Measurements from ENCODE around the gene FLG. TPM values are rescaled to one million over a fixed set of nuclear protein-coding genes. Genes with fewer than 3 reads are reported as not detected.
"Not testable (repeated sequence)": the region's sequence is repeated elsewhere in the genome, so short reads cannot be mapped to it uniquely, and the experiment has no call there.

The FLG gene
- total RNA-seq, 1 donor from 2014 or later: not detected

GRCh38 chr1:152343006-152343405, 18.0 kb upstream of the FLG start:
- Mint-ChIP-seq H3K27ac (ENCODE audit: unreplicated experiment) (no peak overlapping the region), H3K36me3 (ENCODE audit: low read depth) (no peaks in the 10 kb centered on the region), H3K4me1 (ENCODE audit: low read depth) (no peaks in the 10 kb centered on the region), H3K9me3 (ENCODE audit: low read depth) (no peaks in the 10 kb centered on the region), H3K4me3 (ENCODE audit: unreplicated experiment) (no peak overlapping the region), H3K27me3 (ENCODE audit: low read depth) (peaks cover 14% of the 10 kb centered on the region)
- no peak for DNase-seq (ENCODE audit: low spot score)
- no peak for TF ChIP-seq CTCF (IDR thresholded peaks at IDR 0.05)

GRCh38 chr1:152335399-152335798, 10.4 kb upstream of the FLG start:
- TF ChIP-seq CTCF (IDR thresholded peaks at IDR 0.05): no peak
- H3K27me3 Mint-ChIP-seq (ENCODE audit: low read depth): peaks cover 2% of the 10 kb centered on the region
- H3K36me3 Mint-ChIP-seq (ENCODE audit: low read depth): no peaks in the 10 kb centered on the region
- DNase-seq (ENCODE audit: low spot score): no peak
- H3K9me3 Mint-ChIP-seq (ENCODE audit: low read depth): no peaks in the 10 kb centered on the region
- no peaks in the 10 kb centered on the region for H3K4me1 Mint-ChIP-seq (ENCODE audit: low read depth)
- H3K27ac Mint-ChIP-seq (ENCODE audit: unreplicated experiment): no peak overlapping the region
- no peak overlapping the region for H3K4me3 Mint-ChIP-seq (ENCODE audit: unreplicated experiment)

- Mint-ChIP-seq H3K27me3 (ENCODE audit: low read depth) (no peaks in the 10 kb centered on the region), H3K4me3 (ENCODE audit: unreplicated experiment) (no peak overlapping the region), H3K36me3 (ENCODE audit: low read depth) (no peaks in the 10 kb centered on the region), H3K27ac (ENCODE audit: unreplicated experiment) (no peak overlapping the region), H3K4me1 (ENCODE audit: low read depth) (no peaks in the 10 kb centered on the region), H3K9me3 (ENCODE audit: low read depth) (no peaks in the 10 kb centered on the region)
- DNase-seq (ENCODE audit: low spot score): no peak
- no peak for TF ChIP-seq CTCF (IDR thresholded peaks at IDR 0.05)
These were observed 3.9 kb upstream of the FLG start for GRCh38 chr1:152328801-152329391.

- Mint-ChIP-seq H3K27ac (ENCODE audit: unreplicated experiment) (no peak overlapping the region), H3K36me3 (ENCODE audit: low read depth) (peaks cover 4% of the 10 kb centered on the region), H3K27me3 (ENCODE audit: low read depth) (no peaks in the 10 kb centered on the region), H3K4me1 (ENCODE audit: low read depth) (no peaks in the 10 kb centered on the region), H3K4me3 (ENCODE audit: unreplicated experiment) (no peak overlapping the region), H3K9me3 (ENCODE audit: low read depth) (peaks cover 54% of the 10 kb centered on the region)
- DNase-seq (ENCODE audit: low spot score): no peak
- TF ChIP-seq CTCF (IDR thresholded peaks at IDR 0.05): no peak
These were observed 11.1 kb downstream of the FLG start for GRCh38 chr1:152313970-152314369.

- H3K36me3 Mint-ChIP-seq (ENCODE audit: low read depth): peaks cover 4% of the 10 kb centered on the region
- H3K4me1 Mint-ChIP-seq (ENCODE audit: low read depth): no peaks in the 10 kb centered on the region
- no peak for TF ChIP-seq CTCF (IDR thresholded peaks at IDR 0.05)
- H3K27ac Mint-ChIP-seq (ENCODE audit: unreplicated experiment): no peak overlapping the region
- H3K27me3 Mint-ChIP-seq (ENCODE audit: low read depth): no peaks in the 10 kb centered on the region
- H3K9me3 Mint-ChIP-seq (ENCODE audit: low read depth): peaks cover 60% of the 10 kb centered on the region
- no peak overlapping the region for H3K4me3 Mint-ChIP-seq (ENCODE audit: unreplicated experiment)
- DNase-seq (ENCODE audit: low spot score): peak; percentile 82
These were observed 11.7 kb downstream of the FLG start for GRCh38 chr1:152313319-152313801.

GRCh38 chr1:152312169-152312568, 12.9 kb downstream of the FLG start:
- not testable (repeated sequence) for H3K4me3 Mint-ChIP-seq (ENCODE audit: unreplicated experiment); H3K36me3 Mint-ChIP-seq (ENCODE audit: low read depth); H3K27me3 Mint-ChIP-seq (ENCODE audit: low read depth); DNase-seq (ENCODE audit: low spot score); H3K4me1 Mint-ChIP-seq (ENCODE audit: low read depth); H3K27ac Mint-ChIP-seq (ENCODE audit: unreplicated experiment)
- peaks cover 71% of the 10 kb centered on the region for H3K9me3 Mint-ChIP-seq (ENCODE audit: low read depth)

Measured in chondrocyte (in vitro differentiated cells).